Measurements from ENCODE around the gene SPDYE17.
"Not testable (repeated sequence)": the region's sequence is repeated elsewhere in the genome, so short reads cannot be mapped to it uniquely, and the experiment has no call there.

Gene SPDYE17

DNA sequence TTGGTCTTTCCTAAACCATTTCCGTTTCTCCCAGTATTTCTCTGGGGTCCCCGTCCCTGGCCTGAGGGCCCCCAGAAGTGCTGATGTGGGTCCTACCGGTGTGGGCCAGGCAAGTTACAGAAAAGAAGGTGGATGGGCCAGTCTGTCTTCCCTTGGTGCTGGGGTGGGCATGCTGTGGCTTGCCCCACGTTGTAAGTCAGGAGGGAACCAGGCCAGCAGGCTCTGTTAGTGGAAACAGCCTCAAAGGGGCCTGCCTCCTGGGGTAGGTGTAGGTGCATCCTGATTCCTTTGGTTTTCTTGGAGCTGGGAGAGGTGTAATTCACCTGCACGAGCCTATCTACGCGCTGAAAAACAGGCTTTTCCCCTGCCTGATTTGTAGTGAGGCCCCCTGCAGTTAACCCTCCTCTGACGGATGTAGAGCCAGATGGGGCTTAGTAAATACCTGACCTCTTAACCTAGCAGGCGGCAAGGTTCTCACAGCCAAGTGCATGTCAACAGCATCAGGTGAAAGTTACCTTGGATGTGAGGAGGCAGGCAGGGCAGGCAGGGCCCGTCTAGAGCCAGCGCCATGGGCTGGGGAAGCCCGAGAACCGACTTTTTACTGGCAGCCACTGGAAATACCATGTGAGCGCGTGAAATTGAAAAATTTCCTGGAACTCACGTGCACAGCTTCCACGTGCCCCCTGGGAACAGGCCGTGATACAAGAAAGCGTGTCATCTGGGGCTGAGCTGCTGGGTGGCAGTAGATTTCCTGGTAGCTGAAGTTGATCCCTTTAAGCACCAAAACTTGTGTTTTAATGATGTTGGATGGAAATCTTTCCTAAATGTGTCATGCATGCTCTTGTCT is 48.0 kb downstream of the SPDYE17 start:
- not testable (repeated sequence) for H3K36me3 ChIP-seq (ENCODE audit: control insufficient read depth, insufficient read depth, low read length); H3K4me3 ChIP-seq (ENCODE audit: extremely low read depth, insufficient read depth, low read length, poor library complexity, severe bottlenecking); H3K4me1 ChIP-seq (ENCODE audit: control insufficient read depth, insufficient read depth, low read length, poor library complexity, severe bottlenecking); H3K9me3 ChIP-seq (ENCODE audit: control insufficient read depth, low read length); H3K27ac ChIP-seq (ENCODE audit: low read depth, low read length, severe bottlenecking)
- WGBS, 2 experiments (ENCODE audit: insufficient coverage in 2 of 2) = no CpG with 5 or more reads among the region's 19 CpGs

DNA sequence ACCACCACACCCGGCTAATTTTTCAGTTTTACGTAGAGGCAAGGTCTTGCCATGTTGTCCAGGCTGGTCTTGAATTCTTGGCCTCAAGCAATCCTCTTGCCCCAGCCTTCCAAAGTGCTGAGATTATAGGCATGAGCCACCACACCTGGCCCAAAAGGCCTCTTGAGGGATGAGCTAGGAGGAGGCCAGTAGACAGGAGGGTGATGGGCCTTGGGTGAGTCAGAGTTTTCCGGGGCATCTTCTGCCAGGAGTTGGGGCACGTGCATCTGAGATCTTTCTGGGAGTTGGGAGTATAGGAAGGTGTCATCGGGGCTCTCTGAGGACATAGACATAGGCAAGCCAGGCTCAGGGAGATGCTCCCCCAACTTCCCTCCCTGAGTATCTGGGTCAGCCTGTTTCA is 48.8 kb downstream of the SPDYE17 start:
- not testable (repeated sequence) for H3K9me3 ChIP-seq (ENCODE audit: control insufficient read depth, low read length); H3K4me1 ChIP-seq (ENCODE audit: control insufficient read depth, insufficient read depth, low read length, poor library complexity, severe bottlenecking); H3K27ac ChIP-seq (ENCODE audit: low read depth, low read length, severe bottlenecking); H3K36me3 ChIP-seq (ENCODE audit: control insufficient read depth, insufficient read depth, low read length); H3K4me3 ChIP-seq (ENCODE audit: extremely low read depth, insufficient read depth, low read length, poor library complexity, severe bottlenecking)
- WGBS, 2 experiments (ENCODE audit: insufficient coverage in 2 of 2) = no CpG with 5 or more reads among the region's 5 CpGs

DNA sequence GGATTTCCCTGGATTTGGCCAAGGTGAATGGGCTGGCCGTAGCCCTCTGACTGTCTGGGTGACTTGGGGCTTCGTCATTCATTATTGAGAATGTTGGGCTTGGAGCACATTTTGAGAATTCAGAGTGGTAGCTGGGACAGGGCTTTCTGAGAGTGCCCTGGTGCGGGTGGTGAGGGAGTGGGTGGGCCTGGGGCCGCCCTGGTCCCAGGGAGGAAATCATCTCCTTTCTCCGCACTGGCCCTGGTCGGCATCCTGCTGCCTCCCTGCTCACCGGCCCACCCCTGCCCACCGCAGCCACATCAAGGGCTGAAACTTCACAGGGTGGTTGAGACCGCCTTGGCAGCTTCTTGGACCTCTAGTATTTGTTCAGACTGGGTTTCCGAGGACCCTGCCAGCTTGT is 49.7 kb downstream of the SPDYE17 start:
- no CpG with 5 or more reads among the region's 10 CpGs for WGBS, 2 experiments (ENCODE audit: insufficient coverage in 2 of 2)
- H3K4me3 ChIP-seq (ENCODE audit: extremely low read depth, insufficient read depth, low read length, poor library complexity, severe bottlenecking); H3K36me3 ChIP-seq (ENCODE audit: control insufficient read depth, insufficient read depth, low read length); H3K9me3 ChIP-seq (ENCODE audit: control insufficient read depth, low read length); H3K4me1 ChIP-seq (ENCODE audit: control insufficient read depth, insufficient read depth, low read length, poor library complexity, severe bottlenecking); H3K27ac ChIP-seq (ENCODE audit: low read depth, low read length, severe bottlenecking): not testable (repeated sequence)

DNA sequence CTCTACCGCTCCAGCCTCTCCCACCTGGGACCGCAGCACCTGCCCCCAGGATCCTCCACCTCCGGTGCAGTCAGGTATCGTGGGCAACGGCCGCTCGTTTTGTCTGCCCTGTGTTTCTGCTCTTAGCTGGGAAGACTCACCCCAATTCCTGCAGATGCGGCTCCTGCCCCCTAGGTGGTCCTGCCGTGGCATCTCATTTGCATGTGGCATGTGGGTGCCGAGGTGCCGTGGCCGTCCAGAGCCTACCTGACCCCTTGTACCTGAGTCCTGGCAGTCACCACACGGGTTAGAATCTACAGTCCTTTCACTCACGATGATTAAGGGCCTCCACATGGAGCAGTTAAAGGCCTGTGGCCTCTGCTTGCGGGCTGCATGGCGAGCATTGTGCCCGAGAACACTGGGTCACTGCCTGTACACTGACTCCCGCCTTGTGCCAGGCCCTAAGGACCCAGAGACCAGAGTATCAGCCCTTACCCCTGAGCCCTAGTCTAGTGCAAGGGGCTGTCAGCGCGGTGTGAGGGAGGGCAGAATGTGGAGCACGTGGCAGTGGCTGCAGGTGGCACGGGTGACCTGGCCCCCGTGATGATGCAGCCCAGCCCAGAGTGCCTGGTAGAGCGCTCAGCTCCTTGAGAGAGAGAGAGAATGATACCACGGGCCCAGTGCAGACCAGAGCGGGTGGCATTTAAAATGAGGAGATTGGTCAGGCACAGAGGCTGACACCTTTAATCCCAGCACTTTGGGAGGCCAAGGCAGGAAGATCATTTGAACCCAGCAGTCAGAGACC is 50.8 kb downstream of the SPDYE17 start:
- H3K4me3 ChIP-seq (ENCODE audit: extremely low read depth, insufficient read depth, low read length, poor library complexity, severe bottlenecking); H3K36me3 ChIP-seq (ENCODE audit: control insufficient read depth, insufficient read depth, low read length); H3K9me3 ChIP-seq (ENCODE audit: control insufficient read depth, low read length); H3K27ac ChIP-seq (ENCODE audit: low read depth, low read length, severe bottlenecking); H3K4me1 ChIP-seq (ENCODE audit: control insufficient read depth, insufficient read depth, low read length, poor library complexity, severe bottlenecking): not testable (repeated sequence)
- 100% methylated on average over 2 of the region's 26 CpGs; no CpG with 5 or more reads in 1 of the 2 experiments for WGBS, 2 experiments (ENCODE audit: insufficient coverage in 2 of 2)

DNA sequence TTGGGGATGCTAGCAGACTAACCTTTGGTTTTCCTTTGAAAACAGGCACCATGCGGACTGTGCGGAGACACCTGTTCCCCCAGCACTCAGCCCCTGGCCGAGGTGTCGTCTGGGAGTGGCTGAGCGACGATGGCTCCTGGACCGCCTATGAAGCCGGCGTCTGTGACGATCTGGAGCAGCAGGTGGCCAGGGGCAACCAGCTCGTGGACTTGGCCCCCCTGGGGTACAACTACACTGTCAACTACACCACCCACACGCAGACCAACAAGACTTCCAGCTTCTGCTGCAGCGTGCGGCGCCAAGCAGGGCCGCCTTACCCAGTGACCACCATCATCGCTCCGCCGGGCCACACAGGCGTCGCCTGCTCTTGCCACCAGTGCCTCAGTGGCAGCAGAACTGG is 51.6 kb downstream of the SPDYE17 start:
- H3K4me3 ChIP-seq (ENCODE audit: extremely low read depth, insufficient read depth, low read length, poor library complexity, severe bottlenecking); H3K27ac ChIP-seq (ENCODE audit: low read depth, low read length, severe bottlenecking); H3K4me1 ChIP-seq (ENCODE audit: control insufficient read depth, insufficient read depth, low read length, poor library complexity, severe bottlenecking); H3K36me3 ChIP-seq (ENCODE audit: control insufficient read depth, insufficient read depth, low read length); H3K9me3 ChIP-seq (ENCODE audit: control insufficient read depth, low read length): not testable (repeated sequence)
- WGBS, 2 experiments (ENCODE audit: insufficient coverage in 2 of 2) = 81 to 96% methylated on average over 7 of the region's 21 CpGs

DNA sequence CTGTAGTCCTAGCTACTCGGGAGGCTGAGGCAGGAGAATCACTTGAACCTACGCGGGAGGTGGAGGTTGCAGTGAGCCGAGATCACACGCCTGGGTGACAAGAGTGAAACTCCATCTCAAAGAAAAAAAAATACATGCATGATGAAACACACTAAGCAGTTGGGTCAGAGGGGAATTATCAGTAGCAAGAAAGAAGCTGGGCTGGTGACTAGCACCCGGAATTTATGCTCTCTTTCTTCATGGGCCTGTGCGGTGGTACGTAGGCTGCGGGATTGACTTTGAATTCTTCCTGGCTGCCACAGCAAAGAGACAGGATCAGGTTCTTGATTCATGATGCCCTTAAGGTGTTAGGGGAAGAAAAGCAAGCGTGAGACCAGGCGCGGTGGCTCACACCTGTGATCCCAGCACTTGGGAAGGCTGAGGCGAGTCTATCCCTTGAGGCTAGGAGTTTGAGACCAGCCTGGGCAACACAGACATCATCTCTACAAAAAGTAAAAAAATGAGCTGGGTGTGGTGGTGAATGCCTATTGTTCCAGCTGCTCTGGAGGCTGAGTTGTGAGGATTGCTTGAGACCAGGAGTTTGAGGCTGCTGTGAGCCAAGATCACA is 54.3 kb downstream of the SPDYE17 start:
- H3K4me1 ChIP-seq (ENCODE audit: control insufficient read depth, insufficient read depth, low read length, poor library complexity, severe bottlenecking); H3K36me3 ChIP-seq (ENCODE audit: control insufficient read depth, insufficient read depth, low read length): not testable (repeated sequence)
- no CpG with 5 or more reads among the region's 13 CpGs for WGBS, 2 experiments (ENCODE audit: insufficient coverage in 2 of 2)

DNA sequence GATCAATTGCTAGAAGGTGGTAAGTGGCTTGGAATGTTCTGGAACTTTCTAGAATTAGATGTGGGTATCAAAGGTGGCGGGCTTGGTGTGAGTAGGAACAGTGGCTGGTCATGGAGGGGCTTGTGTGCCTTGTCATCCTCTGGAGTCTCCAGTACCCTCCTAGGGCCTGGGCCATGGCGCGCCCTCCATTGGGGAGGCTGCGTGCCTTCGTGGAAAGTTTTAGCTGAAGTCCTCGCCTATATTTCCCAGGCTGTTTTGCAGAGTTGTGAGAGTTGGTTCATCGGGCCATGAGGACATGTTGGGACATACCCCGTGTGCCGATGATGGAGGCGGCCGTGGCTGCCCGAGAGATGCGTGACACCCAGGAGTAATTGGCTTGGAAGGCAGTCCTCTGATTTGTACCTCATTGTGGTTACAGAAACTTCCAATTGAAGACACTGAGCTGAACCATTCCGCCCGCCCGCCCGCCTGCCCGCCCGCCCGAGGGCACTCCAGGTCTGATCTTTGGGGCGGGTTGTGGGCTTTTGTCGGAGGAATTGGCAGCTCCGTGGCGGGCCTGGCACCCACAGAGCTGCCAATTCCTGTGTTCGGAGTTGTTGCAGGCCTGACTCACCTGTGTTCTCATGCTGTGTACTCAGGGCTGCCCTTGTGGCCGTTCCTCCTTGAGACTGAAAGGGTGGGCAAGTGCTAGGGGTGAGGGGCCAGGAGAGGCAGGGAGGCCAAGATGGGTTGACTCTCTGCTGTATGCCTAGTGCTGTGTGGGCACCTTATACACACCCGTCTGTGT is 57.2 kb downstream of the SPDYE17 start:
- not testable (repeated sequence) for H3K36me3 ChIP-seq (ENCODE audit: control insufficient read depth, insufficient read depth, low read length); H3K27ac ChIP-seq (ENCODE audit: low read depth, low read length, severe bottlenecking); H3K4me3 ChIP-seq (ENCODE audit: extremely low read depth, insufficient read depth, low read length, poor library complexity, severe bottlenecking); H3K4me1 ChIP-seq (ENCODE audit: control insufficient read depth, insufficient read depth, low read length, poor library complexity, severe bottlenecking); H3K9me3 ChIP-seq (ENCODE audit: control insufficient read depth, low read length)
- WGBS, 2 experiments (ENCODE audit: insufficient coverage in 2 of 2) = 87% methylated on average over 5 of the region's 27 CpGs; no CpG with 5 or more reads in 1 of the 2 experiments

More for the DNA sequence above, 54.3 kb downstream of the SPDYE17 start:
- not testable (repeated sequence) for H3K9me3 ChIP-seq (ENCODE audit: control insufficient read depth, low read length); H3K27ac ChIP-seq (ENCODE audit: low read depth, low read length, severe bottlenecking); H3K4me3 ChIP-seq (ENCODE audit: extremely low read depth, insufficient read depth, low read length, poor library complexity, severe bottlenecking)

DNA sequence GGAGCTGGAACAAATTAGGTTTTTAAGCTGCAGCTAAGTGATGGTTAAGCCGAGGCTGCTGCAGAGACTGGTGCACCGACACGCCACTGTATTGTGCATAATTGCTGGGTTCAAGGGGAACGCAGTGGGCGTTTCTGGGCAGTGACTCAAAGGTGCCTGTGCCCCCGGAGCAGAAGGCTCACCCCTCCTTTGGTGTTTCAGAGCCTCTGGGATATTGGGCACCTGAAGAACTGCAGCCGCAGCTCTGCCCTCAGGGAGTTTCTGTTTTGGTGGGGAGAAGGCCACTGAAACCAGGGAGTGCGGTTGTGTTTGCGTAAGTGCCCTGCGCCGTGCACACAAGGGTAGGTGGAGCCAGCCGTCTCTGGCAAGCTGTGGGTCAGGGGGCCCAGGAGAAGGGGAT is 57.8 kb downstream of the SPDYE17 start:
- not testable (repeated sequence) for H3K36me3 ChIP-seq (ENCODE audit: control insufficient read depth, insufficient read depth, low read length); H3K9me3 ChIP-seq (ENCODE audit: control insufficient read depth, low read length); H3K4me3 ChIP-seq (ENCODE audit: extremely low read depth, insufficient read depth, low read length, poor library complexity, severe bottlenecking); H3K4me1 ChIP-seq (ENCODE audit: control insufficient read depth, insufficient read depth, low read length, poor library complexity, severe bottlenecking); H3K27ac ChIP-seq (ENCODE audit: low read depth, low read length, severe bottlenecking)
- WGBS, 2 experiments (ENCODE audit: insufficient coverage in 2 of 2) = no CpG with 5 or more reads among the region's 12 CpGs

DNA sequence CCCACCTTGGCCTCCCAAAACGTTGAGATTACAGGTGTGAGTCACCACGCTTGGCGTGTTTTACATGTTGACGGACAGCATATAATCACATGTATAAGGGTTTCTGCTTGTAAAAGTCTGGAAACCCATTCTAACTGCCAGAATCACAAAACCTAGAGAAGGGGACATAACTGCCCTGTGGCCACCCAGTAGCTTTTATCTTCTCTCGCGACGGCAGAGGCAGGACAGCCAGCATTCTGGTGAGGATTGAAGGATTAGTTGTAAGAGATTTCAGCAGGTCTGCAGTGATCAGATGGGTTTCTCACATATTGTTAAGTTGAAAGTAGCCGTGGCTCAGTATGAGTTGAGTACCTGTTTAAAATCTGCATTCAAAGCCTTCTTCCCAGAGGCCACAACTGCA is 59.8 kb downstream of the SPDYE17 start:
- H3K36me3 ChIP-seq (ENCODE audit: control insufficient read depth, insufficient read depth, low read length); H3K4me3 ChIP-seq (ENCODE audit: extremely low read depth, insufficient read depth, low read length, poor library complexity, severe bottlenecking); H3K9me3 ChIP-seq (ENCODE audit: control insufficient read depth, low read length); H3K4me1 ChIP-seq (ENCODE audit: control insufficient read depth, insufficient read depth, low read length, poor library complexity, severe bottlenecking); H3K27ac ChIP-seq (ENCODE audit: low read depth, low read length, severe bottlenecking): not testable (repeated sequence)
- no CpG with 5 or more reads among the region's 8 CpGs for WGBS, 2 experiments (ENCODE audit: insufficient coverage in 2 of 2)
